ENCODE measurements around the gene ZFHX3. TPM values are rescaled to one million over a fixed set of nuclear protein-coding genes. Genes with fewer than 3 reads are reported as not detected.

The ZFHX3 gene
- total and polyA plus RNA-seq, 2 of the 8 experiments (the other 6 are each of a cell fraction or from before 2014, with no cell fraction given), result 0.08 to 0.99 TPM

DNA sequence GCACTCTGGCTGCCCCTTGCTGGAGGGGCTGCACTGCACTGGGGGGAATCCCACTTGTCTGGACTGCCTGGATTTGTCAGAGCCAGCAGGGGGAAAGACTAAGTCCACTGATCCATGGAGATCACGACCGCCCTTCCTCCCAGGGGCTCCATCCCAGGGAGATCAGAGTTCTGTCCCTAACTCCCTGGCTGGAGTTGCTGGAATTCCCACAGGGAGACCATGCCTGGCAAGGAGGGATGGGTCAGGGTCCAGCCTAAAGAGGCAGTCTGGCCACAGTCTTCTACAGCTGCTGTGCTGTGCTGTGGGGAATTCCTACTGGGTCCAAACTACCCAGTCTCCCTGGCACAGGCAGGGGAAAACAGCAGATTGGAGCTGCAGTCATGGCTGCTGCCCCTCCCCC, 311.9 kb downstream of the ZFHX3 start:
- Histone ChIP-seq H2BK120ac (replicated peaks; ENCODE audit: low read depth, low read length) (no peak overlapping the region), H2BK5ac (ENCODE audit: low read depth, low read length) (0 out of 2 replicates have a peak overlapping the region, but pooled peaks have one; percentile 24), H3K14ac (ENCODE audit: insufficient read length) (no peak overlapping the region), H3K23me2 (ENCODE audit: low read depth, low read length) (no peaks in the 10 kb centered on the region), H3K27me3 (replicated peaks in 1 of 4; ENCODE audit: control insufficient read depth in 3 of 4, extremely low read depth in 1 of 4, insufficient read depth in 3 of 4, low read length in 3 of 4) (no peaks in the 10 kb centered on the region), H3K9me3 (ENCODE audit: insufficient read depth in 2 of 2, low read depth in 1 of 2, low read length in 1 of 2) (no peaks in the 10 kb centered on the region), H3K56ac (replicated peaks; ENCODE audit: insufficient read length, low read depth, low read length) (no peak overlapping the region), H3K9ac (replicated peaks in 1 of 4; ENCODE audit: extremely low read depth in 1 of 4, low read depth in 3 of 4, low read length in 3 of 4) (no peak overlapping the region), H3K23ac (ENCODE audit: insufficient read length) (no peak overlapping the region), H3K18ac (ENCODE audit: extremely low read depth, low read length) (no peak overlapping the region), H3K79me1 (ENCODE audit: low read depth, low read length) (no peaks in the 10 kb centered on the region; the same call in 1 of the 2 replicates), H2BK20ac (ENCODE audit: low read length) (no peak overlapping the region), H4K8ac (ENCODE audit: extremely low read depth, insufficient read depth, low read length) (no peak overlapping the region), H2BK12ac (ENCODE audit: low read depth, low read length) (no peak overlapping the region), H2AK5ac (ENCODE audit: low read depth, low read length) (no peak overlapping the region), H3K4me1 (replicated peaks in 1 of 4; ENCODE audit: control insufficient read depth in 3 of 4, insufficient read depth in 4 of 4, low read length in 3 of 4) (peaks cover 0 to 8% (median 0%) of the 10 kb centered on the region in 4 experiments; a peak in 2 of 7 replicates), H2AFZ (ENCODE audit: low read length) (no peak overlapping the region), H3K4me2 (ENCODE audit: insufficient read depth in 1 of 2, low read depth in 2 of 2, low read length in 2 of 2) (no peak overlapping the region; a peak in 1 of 4 replicates), H4K20me1 (replicated peaks in 1 of 2; ENCODE audit: control insufficient read depth in 1 of 2, insufficient read depth in 2 of 2, low read length in 2 of 2) (no peaks in the 10 kb centered on the region), H2BK15ac (ENCODE audit: low read length) (peak overlapping the region; percentile 61; the same call in 1 of the 2 replicates), H3K79me2 (ENCODE audit: control insufficient read depth in 1 of 2, insufficient read depth in 2 of 2, low read length in 2 of 2) (no peaks in the 10 kb centered on the region), H3K4me3 (ENCODE audit: extremely low read depth in 1 of 4, insufficient read depth in 2 of 4, low read depth in 3 of 4, low read length in 4 of 4) (no peak overlapping the region), H4K91ac (replicated peaks; ENCODE audit: insufficient read length, low read length) (peak overlapping the region; percentile 40), H3K4ac (replicated peaks; ENCODE audit: insufficient read length, low read depth, low read length) (no peak overlapping the region), H3K27ac (ENCODE audit: low read depth, low read length) (no peak overlapping the region), H4K5ac (ENCODE audit: insufficient read length, low read depth, low read length) (no peak overlapping the region), H3K36me3 (ENCODE audit: control insufficient read depth in 2 of 4, insufficient read depth in 4 of 4, low read length in 3 of 4) (no peaks in the 10 kb centered on the region)
- WGBS, 2 experiments (ENCODE audit: extremely low coverage in 1 of 2, insufficient coverage in 1 of 2, insufficient read length in 1 of 2, insufficient replicate concordance in 2 of 2, low coverage in 1 of 2, low lambda C conversion rate in 2 of 2, missing lambda C conversion rate in 1 of 2), result 67% methylated on average over 2 of the region's 2 CpGs; no CpG with 5 or more reads in 1 of the 2 experiments
- CTCF ChIA-PET (ENCODE audit: partially characterized antibody), result no interaction called here
- FAIRE-seq (no peak), DNase-seq (ENCODE audit: low read depth in 1 of 2, low spot score in 2 of 2) (no peak)
- TF ChIP-seq TBP (IDR thresholded peaks at IDR 0.05; ENCODE audit: low read depth, low read length) (no peak), SIRT6 (IDR thresholded peaks at IDR 0.05; ENCODE audit: low read length) (no peak), HDAC2 (IDR thresholded peaks at IDR 0.05; ENCODE audit: borderline replicate concordance in 1 of 2, low read depth in 2 of 2, low read length in 2 of 2) (no peak), SP4 (IDR thresholded peaks at IDR 0.05; ENCODE audit: low read length) (no peak), TAF7 (optimal IDR thresholded peaks at IDR 0.05; ENCODE audit: borderline replicate concordance, low read depth, low read length) (no peak), POU5F1 (IDR thresholded peaks at IDR 0.05; ENCODE audit: low read depth, low read length) (no peak)
- TF ChIP-seq, protein P1, sequence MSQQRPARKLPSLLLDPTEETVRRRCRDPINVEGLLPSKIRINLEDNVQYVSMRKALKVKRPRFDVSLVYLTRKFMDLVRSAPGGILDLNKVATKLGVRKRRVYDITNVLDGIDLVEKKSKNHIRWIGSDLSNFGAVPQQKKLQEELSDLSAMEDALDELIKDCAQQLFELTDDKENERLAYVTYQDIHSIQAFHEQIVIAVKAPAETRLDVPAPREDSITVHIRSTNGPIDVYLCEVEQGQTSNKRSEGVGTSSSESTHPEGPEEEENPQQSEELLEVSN (IDR thresholded peaks at IDR 0.05), result no peak
- POLR2A ChIA-PET (ENCODE audit: partially characterized antibody), result no interaction called here
